Stimulated activated CD8-positive, alpha-beta memory T cell treated with anti-CD3 and anti-CD28 coated beads, Interleukin-12 subunit alpha, Interleukin-12 subunit beta, amount 100 ng/mL, for 24 hours (primary cell): ENCODE data around the gene RPS23.
"Not testable (repeated sequence)": the region's sequence is repeated elsewhere in the genome, so short reads cannot be mapped to it uniquely, and the experiment has no call there.

Experiments
- DNase-seq: peaks from one replicate; pipeline ENCODE4 v3.0.0-alpha.2; 2020; ENCODE audit errors: extremely low read depth

RPS23 gene

DNA sequence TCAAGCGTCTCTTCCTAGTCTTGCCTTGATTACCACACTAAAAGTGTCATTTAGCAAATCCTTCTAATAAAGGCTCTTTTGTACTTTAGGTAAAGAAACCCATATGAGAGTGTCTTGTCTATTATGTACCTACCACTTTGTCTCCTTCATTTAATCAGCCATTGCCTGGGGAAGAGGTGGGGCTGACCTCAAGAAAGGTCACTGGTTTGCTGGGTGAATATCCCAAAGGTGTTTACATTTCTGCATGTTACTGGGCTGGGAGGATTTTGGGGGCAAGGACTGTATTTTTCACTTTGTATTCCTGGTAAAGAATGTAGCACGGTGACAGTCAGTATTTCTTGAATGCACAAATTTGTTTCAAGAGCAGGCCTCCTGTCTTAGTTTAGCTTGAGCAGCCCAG lies 11.9 kb upstream of the RPS23 start:
- DNase-seq, result no peak

DNA sequence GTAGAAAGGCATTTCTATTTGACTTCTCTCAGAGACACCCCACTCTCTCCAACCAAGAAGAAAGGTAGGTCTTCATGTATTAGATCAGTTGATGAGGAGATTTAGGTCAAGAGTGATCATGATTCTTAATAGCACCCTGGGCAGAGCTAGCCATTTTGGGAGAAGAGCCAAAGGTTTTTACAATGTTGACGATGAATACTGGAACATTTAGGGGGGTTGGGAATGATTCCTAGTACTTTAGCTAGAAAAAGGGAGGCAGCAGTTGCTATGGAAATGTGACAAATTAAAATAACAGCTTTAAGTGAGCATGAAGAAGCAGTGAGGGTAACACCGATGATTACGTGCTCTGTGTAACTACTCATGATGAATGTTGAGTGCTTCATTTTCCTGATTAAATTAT lies 9.5 kb upstream of the RPS23 start:
- DNase-seq, result no peak

DNA sequence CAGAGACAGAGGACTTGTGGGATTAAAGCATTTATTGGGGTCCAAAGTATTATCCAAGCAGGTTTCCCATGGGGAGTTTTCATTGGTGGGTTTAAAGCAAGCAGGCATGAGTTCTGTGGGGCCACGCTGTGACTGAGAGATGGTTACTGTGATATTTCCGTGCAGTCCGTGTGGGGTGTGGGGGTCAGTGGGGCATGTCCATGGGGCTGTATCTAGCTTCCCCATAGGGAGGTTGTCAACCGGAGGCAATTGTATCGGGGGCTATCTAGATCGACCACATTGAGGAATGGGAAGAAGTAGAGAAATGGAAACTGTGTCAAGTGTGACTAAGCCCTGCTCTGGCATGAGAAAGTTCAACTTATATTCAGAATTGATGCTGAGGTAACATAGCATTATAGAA lies 7.1 kb upstream of the RPS23 start:
- no peak for DNase-seq

DNA sequence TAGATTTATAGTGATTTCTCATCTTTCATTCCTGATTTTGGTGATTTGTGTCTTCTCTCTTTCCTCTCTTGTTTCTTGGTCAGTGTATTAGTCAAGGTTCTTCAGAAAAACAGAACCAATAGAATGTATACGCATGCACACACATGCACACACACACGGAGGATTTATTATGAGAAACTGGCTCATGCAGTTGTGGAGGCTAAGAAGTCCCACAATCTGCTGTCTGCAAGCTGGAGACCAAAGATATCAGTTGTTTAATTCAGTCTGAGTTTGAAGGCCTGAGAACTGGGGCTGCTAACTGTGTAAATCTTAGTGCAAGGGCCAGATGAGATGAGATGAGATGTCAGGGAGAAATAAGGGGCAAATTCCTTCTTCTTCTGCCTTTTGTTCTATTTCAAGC lies 5.7 kb upstream of the RPS23 start:
- DNase-seq, result no peak

DNA sequence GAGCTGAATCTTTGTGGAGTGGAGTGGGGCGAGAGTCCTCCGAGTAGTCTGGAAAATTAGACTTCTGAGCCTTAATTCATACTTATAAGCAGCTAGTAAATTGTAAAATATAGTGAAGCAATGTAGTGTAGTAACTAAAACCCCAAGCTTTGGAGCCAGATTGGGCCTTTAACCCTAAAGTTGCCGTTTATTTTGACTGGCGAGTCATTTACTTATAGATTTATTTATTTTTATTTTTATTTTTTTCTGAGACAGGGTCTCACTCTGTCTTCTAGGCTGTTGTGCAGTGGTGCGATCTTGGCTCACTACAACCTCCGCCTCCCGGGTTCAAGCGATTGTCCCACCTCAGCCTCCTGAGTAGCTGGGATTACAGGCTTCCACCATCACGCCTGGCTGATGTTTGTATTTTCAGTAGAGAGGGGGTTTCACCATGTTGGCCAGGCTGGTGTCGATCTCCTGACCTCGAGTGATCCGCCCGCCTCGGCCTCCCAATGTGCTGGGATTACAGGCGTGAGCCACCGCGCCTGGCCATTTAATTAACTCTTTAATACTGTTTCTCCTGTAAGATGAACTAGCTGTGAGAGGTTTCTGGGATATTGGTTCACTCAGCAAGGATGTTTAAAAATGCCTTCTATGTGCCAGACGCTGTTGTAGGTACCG lies 687 bp upstream of the RPS23 start:
- no peak for DNase-seq

DNA sequence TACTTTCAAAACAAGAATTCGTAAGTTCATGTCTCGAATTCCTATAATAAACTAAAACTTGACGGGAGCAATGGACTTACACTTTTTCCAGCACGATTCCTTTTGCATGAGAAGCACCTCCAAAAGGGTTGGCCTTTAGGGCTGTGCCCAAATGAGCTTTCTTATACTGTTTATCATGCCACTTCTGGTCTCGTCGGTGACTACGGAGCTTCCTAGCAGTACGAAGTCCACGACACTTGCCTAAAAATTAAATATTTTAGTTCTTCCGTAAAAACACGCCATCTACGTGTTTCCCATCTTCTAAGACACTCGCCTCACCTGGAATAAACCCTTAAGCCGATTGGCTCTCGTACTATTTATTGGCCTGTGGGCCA lies 554 bp downstream of the RPS23 start:
- DNase-seq, result no peak

DNA sequence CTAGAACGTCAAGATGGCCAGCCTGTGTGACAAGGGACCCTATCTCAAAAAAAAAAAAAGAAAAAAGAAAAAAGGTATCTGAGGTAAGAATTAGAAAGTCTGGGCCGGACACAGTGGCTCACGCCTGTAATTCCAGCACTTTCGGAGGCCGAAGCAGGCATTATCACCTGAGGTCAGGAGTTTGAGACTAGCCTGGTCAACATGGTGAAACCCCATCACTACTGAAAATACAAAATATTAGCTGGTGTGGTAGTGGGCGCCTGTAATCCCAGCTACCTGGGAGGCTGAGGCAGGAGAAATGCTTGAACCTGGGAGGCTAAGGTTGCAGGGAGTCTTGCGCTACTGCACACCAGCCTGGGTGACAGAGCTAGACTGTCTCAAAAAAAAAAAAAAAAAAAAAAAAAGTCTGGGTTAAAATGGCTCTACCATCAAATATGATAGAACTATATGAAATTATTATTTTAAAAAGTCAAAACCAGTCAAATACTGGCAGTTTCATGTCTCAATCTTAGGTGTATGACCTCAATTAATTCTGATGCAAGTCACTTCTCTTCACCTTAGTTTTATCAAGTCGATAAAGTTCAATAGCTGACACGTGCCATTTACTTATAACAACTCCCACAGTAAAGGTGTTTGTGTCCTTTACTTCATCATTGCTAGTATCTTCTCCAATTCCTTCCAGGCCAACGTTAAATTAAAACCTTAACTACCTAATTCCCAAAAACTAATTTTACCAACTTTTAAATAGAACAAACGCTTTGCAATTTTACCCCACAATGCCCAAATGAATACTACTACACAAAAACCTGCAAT lies 1.1 kb downstream of the RPS23 start:
- DNase-seq, result no peak

DNA sequence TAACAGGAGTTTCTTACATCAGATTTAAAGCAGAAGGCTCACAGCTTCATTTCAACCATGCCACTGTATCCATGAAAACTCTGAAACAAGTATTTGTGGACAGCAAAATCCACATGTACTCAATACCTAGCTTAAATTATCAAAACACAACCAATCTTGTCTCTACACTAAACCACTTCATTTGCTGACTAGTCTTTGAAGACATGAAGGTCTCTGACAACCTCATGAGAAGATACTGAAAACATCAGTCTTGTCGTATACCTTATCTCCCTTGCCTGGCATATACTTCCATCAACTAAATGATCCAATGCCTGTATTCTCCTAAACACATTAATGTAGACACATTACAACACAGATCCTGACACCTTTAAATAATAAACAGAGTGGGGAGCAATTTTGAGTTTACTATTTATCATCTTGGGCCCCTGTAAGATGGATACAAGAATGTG lies 2.9 kb downstream of the RPS23 start:
- no peak for DNase-seq

DNA sequence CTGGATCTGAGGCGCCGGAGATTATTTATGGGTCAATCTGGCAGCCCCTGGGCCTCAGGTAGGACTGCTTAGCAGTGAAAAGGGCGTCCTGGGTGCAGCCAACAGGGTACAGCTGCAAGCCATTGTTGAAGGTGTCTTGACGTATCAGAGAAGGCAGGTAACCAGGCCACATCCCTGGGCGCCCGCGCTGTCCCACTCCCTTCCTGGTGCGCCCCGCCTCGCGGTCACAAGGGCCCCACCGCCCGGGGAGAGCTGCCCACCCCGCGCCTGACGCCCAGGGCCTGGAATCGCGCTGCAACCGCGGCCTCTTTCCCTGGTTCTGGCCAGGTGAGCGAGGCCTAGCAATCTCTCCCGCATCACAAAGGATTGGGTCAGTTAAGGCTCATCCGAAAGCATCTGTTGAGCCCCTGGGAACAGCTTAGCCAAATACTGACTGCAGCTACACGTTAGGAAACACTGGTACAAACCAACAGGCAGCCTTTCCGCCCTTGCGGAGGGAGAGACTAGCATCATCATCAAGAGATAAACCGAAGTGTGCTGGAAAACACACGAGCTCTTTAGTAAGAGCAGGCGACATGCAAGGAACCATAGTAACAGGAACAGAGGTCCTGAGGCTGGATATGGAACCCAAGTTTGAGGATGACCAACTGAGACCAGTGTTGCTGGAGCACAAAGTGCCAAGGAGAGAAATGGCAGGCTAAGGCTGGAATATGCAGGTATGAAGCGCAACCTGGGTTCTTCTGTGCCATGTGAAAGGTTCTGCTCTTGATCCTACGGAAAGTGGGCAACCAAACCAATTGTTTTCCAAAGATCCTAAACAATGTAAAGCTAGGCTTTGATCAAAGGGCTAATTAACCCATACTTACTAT lies 3.6 kb downstream of the RPS23 start:
- DNase-seq, result no peak

DNA sequence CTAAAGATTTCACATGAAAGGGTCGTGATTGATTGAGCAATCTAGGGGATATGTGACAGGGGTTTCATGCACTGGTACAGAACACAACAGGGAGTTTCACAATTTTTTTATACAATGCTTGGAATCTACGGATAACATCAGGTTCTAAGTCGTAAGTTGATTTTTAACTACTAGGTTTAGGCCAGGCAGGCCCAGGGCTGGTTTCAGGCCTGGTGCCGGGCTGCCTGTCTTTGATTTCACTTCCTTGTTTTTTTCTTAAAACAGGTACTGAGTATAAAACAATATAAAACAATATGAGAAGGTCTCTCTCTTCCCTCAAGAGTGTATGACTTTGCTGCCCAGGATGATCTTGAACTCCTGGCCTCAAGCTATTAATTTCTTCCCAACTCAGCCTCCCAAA lies 4.7 kb downstream of the RPS23 start:
- DNase-seq, result not testable (repeated sequence)

DNA sequence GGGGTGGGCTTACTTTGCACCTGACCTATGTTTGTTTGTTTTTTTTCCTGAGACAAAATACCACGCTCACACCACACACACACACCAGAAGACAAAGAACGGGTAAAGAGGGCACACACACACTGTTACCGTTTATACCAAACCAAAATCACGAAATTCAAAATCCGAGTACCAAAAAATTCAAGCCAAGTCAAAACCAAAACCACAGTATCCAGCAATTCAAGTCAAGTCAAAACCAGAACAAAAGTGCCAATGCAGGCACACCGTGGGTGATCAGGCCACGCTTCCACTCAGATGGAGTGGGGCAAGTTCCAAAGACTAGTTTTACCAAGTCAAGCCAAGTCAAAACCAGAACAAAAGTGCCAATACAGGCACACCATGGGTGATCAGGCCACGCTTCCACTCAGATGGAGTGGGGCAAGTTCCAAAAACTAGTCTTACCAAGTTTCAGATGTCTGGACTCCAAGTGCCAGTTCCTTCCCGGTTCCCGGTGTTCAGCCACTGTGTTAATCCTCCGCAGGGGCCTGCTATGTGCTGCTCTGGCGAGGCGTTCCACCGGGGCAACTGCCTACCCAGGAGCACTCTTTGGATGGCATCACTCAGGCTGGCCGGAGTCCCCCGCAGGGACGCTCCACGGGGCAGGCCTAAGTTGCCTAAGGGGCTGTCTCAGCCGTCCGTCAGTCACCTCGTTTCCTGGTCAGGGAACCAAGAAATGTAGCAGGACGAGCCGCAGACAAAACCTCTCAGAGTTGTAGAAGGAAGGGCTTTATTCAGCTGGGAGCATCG lies 5.4 kb downstream of the RPS23 start:
- not testable (repeated sequence) for DNase-seq

DNA sequence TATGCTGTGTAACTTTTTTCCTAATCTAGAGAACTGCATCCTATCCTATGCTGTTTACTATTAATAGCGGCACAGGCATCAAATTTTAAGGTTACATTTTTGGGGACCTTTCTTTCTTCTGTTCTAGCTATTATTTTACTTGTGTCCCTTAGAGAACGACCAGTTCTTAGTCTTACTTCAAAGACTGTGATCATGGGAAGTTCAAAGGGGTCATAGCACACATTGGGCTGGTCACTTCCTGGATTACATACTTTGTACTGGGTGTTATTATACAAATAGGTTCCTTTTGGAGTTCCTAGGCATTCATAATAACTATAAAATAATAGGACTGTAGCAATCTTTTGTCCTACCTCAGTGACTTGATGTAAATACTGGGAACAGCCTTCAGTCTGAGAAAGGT lies 8.8 kb downstream of the RPS23 start:
- not testable (repeated sequence) for DNase-seq

DNA sequence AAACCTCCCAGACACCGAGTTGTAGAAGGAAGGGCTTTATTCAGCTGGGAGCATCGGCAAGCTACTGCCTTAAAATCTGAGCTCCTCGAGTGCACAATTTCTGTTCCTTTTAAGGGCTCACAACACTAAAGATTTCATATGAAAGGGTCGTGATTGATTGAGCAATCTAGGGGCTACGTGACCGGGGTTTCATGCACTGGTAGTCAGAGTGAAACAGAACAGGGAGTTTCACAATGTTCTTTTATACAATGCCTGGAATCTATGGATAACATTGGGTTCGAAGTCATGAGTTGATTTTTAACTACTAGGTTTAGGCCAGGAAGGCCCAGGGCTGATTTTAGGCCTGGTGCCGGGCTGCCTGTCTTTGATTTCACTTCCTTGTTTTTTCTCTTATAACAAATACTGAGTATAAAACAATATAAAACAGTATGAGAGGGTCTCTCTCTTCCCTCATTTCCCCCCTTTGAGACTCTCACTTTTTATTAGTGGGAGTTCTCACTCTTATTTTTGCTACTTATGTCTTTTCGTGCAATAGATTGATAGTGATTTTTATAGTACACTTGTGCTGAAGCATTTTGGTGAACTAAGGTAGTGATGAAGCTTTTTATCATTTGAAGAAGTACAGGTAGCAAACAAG lies 10.7 kb downstream of the RPS23 start:
- DNase-seq, result not testable (repeated sequence)

DNA sequence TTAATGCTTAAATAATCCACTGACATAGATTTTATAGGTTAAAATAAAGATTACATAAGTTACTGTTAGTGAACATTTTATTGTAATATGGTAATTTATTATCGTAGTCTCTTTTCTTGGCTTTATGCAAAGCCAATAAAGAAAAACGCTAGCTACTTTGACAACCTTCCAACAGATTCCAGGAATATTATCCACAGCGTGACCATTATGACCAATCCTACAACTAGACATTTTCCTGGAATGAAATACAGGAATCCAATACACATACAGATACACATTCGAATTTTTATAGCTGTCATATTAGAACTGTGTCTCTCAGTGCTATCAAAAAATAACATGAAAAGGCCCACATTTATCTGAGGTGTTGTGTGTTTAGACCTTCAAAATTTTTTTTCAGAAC lies 13.1 kb downstream of the RPS23 start:
- DNase-seq, result no peak

DNA sequence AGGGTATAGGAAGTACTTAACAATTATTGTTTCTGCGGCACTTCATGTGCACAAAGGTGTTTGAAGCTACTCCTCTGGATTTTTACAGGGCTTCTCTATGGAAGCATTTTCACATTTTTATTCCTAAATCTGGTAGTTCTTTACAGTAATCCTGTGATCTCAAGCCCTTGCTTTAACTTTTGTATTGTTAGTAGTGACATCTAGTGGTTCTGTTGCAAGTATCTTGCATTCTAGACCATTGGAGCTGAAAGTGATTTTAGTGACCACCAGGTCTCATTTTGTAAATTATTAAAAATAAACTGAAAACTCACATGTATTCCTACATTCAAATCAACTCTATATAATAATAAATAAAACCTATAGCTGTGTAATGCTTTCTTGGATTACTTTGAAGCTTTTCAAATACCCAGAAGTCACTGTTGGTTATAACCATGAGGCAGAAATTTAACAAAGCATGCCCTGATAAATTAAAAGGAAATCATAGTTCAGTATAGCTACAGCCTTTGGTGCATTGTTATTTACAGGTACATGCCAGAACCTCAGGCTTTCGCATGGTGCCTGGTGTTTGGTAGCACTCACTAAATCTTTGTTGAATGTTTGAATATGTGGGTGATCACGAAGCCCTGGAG lies 18.9 kb downstream of the RPS23 start:
- DNase-seq, result no peak

DNA sequence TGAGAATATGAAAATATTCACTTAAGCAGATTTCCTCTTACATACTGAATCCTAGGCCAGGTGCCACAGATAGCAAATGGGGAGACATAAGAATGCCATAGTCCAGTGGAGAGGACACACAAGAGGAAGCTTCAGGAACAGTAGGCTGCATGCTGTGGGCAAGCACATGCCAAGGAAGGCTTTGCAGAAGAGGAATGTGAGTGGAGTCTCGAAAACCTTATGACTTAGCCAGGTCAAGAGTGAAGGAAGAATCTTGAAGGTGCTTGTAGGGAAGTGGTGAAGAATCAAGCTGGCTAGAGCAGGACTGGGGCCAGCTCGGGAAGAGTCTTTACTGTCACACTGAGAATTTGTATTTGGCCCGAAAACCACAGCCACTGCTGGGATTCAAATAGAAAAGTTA lies 20.4 kb downstream of the RPS23 start:
- no peak for DNase-seq

DNA sequence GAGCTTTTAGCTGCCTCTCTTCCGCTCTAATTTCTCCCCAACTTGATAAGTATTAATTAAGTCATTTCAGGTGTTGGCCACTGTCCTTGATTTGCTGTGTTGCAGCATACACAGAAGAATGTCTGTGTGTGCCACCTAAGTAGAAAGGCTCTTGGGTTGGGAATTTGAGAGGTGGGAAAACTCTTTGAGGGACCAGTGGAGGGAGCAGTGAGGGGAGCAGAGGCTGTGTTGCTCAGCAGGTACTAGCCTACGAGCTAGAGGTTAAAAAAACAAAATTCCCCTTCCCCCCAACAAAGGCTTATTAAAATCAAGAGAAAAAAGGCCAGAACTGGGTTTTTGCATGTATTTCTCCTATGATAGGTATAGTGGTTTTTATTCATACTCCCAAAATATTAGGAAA lies 20.9 kb downstream of the RPS23 start:
- DNase-seq, result no peak

DNA sequence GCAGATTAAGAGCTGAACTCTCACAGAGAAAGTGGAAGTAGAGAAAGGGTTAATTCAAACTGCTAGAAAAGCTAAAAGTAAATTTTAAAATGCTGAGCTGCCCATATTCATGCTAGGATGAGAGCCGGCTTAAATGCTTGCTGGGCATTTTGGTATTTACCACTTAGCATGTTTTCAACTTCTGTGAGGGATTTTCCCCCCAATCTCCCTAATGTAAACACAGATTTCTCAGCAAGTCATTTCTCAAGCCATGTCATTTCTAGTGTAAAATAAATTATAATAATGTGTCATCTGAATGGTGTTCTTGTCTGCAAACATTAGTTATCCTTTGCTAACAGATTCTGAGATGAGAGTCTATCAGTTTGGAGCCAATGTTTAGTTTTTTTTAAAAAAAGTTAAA lies 22.3 kb downstream of the RPS23 start:
- no peak for DNase-seq

DNA sequence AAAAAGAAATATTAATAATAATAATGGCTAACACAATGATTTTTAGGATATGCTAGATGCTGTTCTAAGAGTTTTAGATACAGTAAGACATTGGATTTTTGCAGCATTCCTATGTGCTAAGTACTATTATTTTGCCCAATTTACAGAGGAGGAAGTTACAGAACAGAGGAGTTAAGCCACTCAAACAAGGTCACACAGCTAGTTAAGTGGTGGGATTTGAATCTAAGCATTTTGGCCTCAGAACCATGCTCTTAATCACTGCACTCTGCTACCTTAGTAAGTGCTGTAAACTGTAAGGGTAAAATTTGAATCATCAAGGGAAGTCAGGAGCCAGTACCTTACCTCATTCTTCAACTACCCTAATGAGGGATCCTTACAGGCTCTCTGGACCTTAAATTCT lies 25.4 kb downstream of the RPS23 start:
- no peak for DNase-seq

DNA sequence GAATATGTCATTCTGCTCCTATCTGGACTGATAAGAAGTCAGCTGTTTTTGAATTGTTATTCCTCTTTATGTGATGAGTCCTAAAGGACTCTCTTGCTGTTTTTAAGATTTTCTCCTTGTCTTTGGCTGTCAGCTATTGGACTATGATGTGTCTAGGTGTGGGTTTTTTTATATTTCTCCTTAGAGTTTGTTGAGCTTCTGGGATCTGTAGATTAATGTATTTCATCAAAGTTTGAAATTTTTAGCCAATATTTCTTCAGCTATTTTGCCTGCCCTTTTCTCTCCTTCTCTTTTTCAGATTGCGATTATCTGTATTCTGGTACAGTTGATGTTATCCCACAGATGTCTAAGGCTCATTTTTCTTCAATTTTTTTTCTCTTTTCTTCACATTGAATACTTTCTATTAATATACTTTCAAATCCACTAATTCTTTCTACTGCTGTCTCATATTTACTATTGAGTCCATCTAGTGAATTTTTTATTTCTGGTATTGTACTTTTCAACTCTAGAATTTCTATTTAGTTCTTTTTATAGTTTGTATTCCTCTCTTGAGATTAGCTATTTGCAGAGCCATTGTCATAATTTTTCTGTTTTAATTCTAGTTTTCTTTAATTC lies 31.1 kb downstream of the RPS23 start:
- DNase-seq, result no peak
